Osteoblast (primary cell): ENCODE results near the gene SIX5. TPM values are rescaled to one million over a fixed set of nuclear protein-coding genes. Genes with fewer than 3 reads are reported as not detected.
"Not testable (repeated sequence)": the region's sequence is repeated elsewhere in the genome, so short reads cannot be mapped to it uniquely, and the experiment has no call there.

Experiments
- DNase-seq: peaks from one replicate; pipeline ENCODE4 v3.0.0; 2011; ENCODE audit warnings: low spot score, mixed read lengths; ENCODE audit not compliant: insufficient read length; ENCODE audit errors: missing footprints
- H2AFZ ChIP-seq: 2 replicates; pipeline ENCODE4 v1.6.0; 2011; ENCODE audit warnings: mild to moderate bottlenecking, low read length
- H3K27ac ChIP-seq: 2 replicates; pipeline ENCODE4 v1.5.1; 2011; ENCODE audit warnings: mild to moderate bottlenecking, low read depth, low read length, moderate library complexity
- H3K27me3 ChIP-seq: 2 replicates; pipeline ENCODE4 v1.6.0; 2012; ENCODE audit warnings: mild to moderate bottlenecking, control low read depth, inconsistent platforms, low read length, moderate library complexity; ENCODE audit not compliant: insufficient read depth
- H3K36me3 ChIP-seq: 2 replicates; pipeline ENCODE4 v1.5.1; 2011; ENCODE audit warnings: mild to moderate bottlenecking, low read length, control low read depth, moderate library complexity; ENCODE audit not compliant: insufficient read depth
- H3K4me1 ChIP-seq: 2 replicates; pipeline ENCODE4 v1.5.1; 2011; ENCODE audit warnings: mild to moderate bottlenecking, low read length, control low read depth, moderate library complexity; ENCODE audit not compliant: insufficient read depth
- H3K4me2 ChIP-seq: 2 replicates; pipeline ENCODE4 v1.6.0; 2011; ENCODE audit warnings: mild to moderate bottlenecking, low read length; ENCODE audit not compliant: insufficient read depth
- H3K4me3 ChIP-seq: fragments of 200-600 bp; sonication (generic); 3 replicates; pipeline ENCODE4 v1.5.1; 2012; ENCODE audit warnings: mild to moderate bottlenecking, low read length, inconsistent platforms; ENCODE audit not compliant: insufficient read depth
- H3K79me2 ChIP-seq: 2 replicates; pipeline ENCODE4 v1.6.0; 2012; ENCODE audit warnings: mild to moderate bottlenecking, low read length, control low read depth, inconsistent platforms; ENCODE audit not compliant: insufficient read depth
- H3K9me3 ChIP-seq: 2 replicates; pipeline ENCODE4 v1.5.1; 2011; ENCODE audit warnings: low read depth, low read length, control low read depth
- H4K20me1 ChIP-seq: 2 replicates; pipeline ENCODE4 v1.6.0; 2012; ENCODE audit warnings: mild to moderate bottlenecking, low read length, control low read depth; ENCODE audit not compliant: insufficient read depth
- total RNA-seq: library from RNA; depleted of rRNA; stranded (reverse); fragments of >200 nt; gene quantifications from 2 replicates; pipeline ENCODE4 v1.2.3, GENCODE V29; 2012
- TF ChIP-seq, protein P1 (sequence below): IDR thresholded peaks from 2 replicates; pipeline ENCODE4 v1.5.1; 2011; ENCODE audit warnings: mild to moderate bottlenecking, low read depth, low read length, moderate library complexity; ENCODE audit errors: extremely low read depth

SIX5 gene
- total RNA-seq, 1 donor: 11.6 TPM

DNA sequence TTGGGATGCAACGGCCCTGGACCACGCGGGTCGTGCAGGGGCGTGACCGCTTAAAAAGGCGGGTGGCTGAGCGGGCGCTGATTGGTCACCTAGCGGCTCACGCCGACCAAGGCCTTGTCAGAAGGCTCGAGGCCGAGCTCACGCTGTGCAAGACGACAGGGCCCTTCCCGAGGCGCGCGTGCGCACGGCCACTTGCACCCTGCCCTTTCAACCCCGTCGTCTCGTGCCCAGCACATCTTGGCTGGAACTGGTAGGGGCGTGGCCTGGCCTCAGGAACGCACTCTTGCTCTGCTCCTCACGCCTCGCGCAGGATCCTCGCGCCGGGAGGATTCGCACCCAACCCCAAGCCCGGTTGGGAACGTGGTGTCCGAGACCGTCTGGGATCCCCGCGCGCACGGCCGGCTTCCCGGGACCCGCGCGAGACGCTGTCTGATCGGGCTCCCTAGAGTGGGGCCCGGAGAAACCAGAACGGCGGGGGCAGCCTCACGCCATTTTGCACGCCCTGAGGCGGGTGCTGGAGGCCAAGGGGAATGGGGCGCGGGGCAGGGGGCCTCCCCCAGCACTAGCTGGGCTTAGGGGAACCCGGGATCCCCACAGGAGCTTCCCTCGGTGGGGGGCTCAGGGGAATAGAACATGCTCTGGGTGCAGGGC, 35.8 kb downstream of the SIX5 start, which contains the start of gene MEIOSIN:
Gene MEIOSIN (plus strand): TSS at position 280 of the 651 bp plus-strand sequence. CDS start 1,938 bp downstream, outside the sequence.
- Histone ChIP-seq H3K36me3 (no peaks in the 10 kb centered on the region), H4K20me1 (peaks cover 10% of the 10 kb centered on the region), H3K79me2 (peaks cover 25% of the 10 kb centered on the region), H3K4me1 (peaks cover 7% of the 10 kb centered on the region), H3K4me3 (no peak within 1 kb of the TSS), H2AFZ (peak within 1 kb of the TSS; percentile 65), H3K9me3 (no peaks in the 10 kb centered on the region), H3K27me3 (no peaks in the 10 kb centered on the region), H3K4me2 (no peak within 1 kb of the TSS), H3K27ac (no peak within 1 kb of the TSS)
- no peak for DNase-seq
- TF ChIP-seq, protein P1, sequence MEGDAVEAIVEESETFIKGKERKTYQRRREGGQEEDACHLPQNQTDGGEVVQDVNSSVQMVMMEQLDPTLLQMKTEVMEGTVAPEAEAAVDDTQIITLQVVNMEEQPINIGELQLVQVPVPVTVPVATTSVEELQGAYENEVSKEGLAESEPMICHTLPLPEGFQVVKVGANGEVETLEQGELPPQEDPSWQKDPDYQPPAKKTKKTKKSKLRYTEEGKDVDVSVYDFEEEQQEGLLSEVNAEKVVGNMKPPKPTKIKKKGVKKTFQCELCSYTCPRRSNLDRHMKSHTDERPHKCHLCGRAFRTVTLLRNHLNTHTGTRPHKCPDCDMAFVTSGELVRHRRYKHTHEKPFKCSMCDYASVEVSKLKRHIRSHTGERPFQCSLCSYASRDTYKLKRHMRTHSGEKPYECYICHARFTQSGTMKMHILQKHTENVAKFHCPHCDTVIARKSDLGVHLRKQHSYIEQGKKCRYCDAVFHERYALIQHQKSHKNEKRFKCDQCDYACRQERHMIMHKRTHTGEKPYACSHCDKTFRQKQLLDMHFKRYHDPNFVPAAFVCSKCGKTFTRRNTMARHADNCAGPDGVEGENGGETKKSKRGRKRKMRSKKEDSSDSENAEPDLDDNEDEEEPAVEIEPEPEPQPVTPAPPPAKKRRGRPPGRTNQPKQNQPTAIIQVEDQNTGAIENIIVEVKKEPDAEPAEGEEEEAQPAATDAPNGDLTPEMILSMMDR: no peak

DNA sequence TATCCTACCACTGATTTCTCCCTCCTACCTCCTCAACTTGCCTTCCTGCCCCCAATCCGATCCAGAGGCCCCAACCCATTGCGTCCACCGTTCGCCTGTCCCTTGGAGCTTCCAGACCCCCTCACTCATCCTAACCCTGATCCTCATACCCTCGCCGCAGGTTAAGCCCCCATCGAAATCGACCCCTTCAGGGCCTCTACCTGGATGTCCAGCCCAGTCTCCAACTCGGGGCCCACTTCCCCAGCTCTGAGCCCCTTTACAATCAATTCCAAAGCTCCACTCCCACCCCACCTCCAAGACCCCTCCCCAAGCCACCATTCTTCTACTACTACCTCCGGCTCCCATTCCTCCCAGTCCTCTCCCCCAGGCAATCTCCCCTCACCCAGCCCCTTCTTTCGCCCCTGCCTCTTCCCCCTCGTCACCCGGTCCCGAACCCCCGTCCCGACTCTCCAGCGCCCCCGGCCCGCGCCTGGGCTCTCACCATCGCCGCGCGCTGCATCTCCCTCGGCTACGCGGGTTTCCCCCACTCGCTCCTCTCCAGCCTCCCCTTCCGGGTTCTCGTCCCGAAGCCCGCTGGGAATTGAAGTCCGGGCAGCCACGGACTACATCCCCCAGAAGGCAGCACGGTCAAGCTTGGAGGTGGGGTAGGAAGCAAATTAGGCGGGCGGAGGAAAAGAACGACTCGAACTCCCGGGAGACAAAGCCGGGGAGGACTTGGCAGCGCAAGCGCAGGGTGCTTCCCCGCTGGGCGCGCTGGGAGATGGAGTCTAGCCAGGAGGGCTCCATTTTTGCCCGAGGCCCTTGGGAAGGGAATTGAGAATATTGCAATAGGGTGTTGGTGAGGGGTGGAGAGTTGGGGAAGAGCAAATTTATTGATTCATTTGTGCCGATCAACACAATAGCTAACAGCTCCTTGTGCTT, 38.4 kb downstream of the SIX5 start, which contains the start of gene FBXO46:
Gene FBXO46 (minus strand): TSS at position 529 of the 921 bp plus-strand sequence. CDS start 17,401 bp downstream, outside the sequence.
- Histone ChIP-seq H3K79me2 (peaks cover 51% of the 10 kb centered on the region), H3K27ac (peak within 1 kb of the TSS; percentile 64), H3K4me2 (peak within 1 kb of the TSS; percentile 98)

DNA sequence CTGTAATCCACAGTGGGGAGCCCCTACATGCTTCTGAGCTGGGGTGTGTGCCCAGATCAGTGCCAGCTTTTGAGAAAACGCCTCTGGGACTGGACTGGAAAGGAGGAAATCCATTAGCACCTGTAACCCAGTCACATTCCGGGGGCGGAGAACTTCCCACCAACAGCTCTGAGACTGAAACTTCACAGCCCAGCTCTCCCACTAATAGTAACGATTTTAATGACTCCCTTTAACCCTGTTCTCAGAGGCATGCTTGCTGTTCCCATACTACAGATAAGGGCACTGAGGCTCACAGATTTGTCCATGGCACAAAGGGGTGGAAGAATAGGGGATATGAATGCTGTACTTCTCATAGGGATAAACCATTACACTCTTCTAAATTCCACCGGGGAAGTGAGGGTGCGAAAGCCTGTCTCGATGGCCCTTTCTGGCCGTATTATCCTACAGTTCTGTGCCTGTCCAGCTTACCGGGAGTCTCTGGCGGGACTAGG, 39.2 kb downstream of the SIX5 start:
- Histone ChIP-seq H3K9me3 (no peaks in the 10 kb centered on the region), H3K4me1 (peaks cover 7% of the 10 kb centered on the region), H3K79me2 (peaks cover 59% of the 10 kb centered on the region), H2AFZ (peak overlapping the region; percentile 66), H3K27ac (peak overlapping the region; percentile 64), H4K20me1 (peaks cover 13% of the 10 kb centered on the region), H3K4me2 (peak overlapping the region; percentile 98), H3K4me3 (peak overlapping the region; percentile 84), H3K27me3 (no peaks in the 10 kb centered on the region), H3K36me3 (no peaks in the 10 kb centered on the region)
- TF ChIP-seq, protein P1: no peak
- peak; percentile 50 for DNase-seq

More for the DNA sequence above, 38.4 kb downstream of the SIX5 start, which contains the start of gene FBXO46:
- peak; percentile 99 for DNase-seq
- Histone ChIP-seq H4K20me1 (peaks cover 13% of the 10 kb centered on the region), H3K4me1 (peaks cover 7% of the 10 kb centered on the region), H3K36me3 (no peaks in the 10 kb centered on the region), H3K9me3 (no peaks in the 10 kb centered on the region), H3K27me3 (no peaks in the 10 kb centered on the region), H2AFZ (peak within 1 kb of the TSS; percentile 97), H3K4me3 (peak within 1 kb of the TSS; percentile 84)
- TF ChIP-seq, protein P1: peak; percentile 7

DNA sequence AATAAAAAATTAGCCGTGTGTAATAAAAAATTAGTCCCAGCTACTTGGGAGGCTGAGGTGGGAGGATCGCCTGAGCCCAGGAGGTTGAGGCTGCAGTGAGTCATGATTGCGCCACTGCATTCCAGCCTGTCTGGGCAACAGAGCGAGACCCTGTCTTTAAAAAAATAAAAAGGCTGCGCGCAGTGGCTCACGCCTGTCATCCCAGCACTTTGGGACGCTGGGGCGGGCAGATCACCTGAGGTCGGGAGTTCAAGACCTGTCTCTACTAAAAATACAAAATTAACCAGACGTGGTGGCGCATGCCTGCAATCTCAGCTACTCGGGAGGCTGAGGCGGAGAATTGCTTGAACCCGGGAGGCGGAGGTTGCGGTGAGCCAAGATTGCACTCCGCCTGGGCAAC, 40.4 kb downstream of the SIX5 start:
- peaks cover 62% of the 10 kb centered on the region for H3K79me2 ChIP-seq

DNA sequence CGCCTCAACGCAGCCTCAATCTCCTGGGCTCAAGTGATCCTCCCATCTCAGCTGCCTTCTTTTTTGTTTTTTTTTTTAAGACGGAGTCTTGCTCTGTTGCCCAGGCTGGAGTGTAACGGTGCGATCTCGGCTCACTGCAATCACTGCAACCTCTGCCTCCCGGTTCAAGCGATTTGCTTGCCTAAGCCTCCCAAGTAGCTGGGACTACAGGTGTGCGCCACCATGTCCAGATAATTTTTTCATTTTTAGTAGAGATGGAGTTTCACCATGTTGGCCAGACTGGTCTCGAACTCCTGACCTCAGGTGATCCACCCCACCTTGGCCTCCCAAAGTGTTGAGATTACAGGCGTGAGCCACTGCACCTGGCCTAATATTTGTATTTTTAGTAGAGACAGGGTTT, 49.0 kb downstream of the SIX5 start:
- Histone ChIP-seq H3K4me1 (peaks cover 36% of the 10 kb centered on the region), H3K36me3 (peaks cover 14% of the 10 kb centered on the region), H3K79me2 (peaks cover 54% of the 10 kb centered on the region)
- H2AFZ ChIP-seq, H4K20me1 ChIP-seq, H3K4me2 ChIP-seq, H3K4me3 ChIP-seq, DNase-seq, H3K9me3 ChIP-seq, H3K27ac ChIP-seq, H3K27me3 ChIP-seq: not testable (repeated sequence)

More for the DNA sequence above, 40.4 kb downstream of the SIX5 start:
- not testable (repeated sequence) for H3K4me1 ChIP-seq, H3K4me2 ChIP-seq, H3K36me3 ChIP-seq, H2AFZ ChIP-seq, H3K4me3 ChIP-seq, DNase-seq, H3K27ac ChIP-seq, H3K27me3 ChIP-seq, H3K9me3 ChIP-seq
- peaks cover 13% of the 10 kb centered on the region for H4K20me1 ChIP-seq
